ENCODE results near the gene TTLL5. TPM values are rescaled to one million over a fixed set of nuclear protein-coding genes. Genes with fewer than 3 reads are reported as not detected.

The TTLL5 gene
- total and polyA plus RNA-seq, 9 of the 15 experiments (the other 6 are each of a cell fraction or from before 2014, with no cell fraction given), result 4.1 to 18.9 (median 12.6) TPM

GRCh38 chr14:75647640-75648039 is 13.4 kb upstream of the TTLL5 start (continued):
- TF ChIP-seq ZBTB34 (CRISPR knock-in tag; IDR thresholded peaks at IDR 0.05) (no peak), CXXC5 (CRISPR knock-in tag; IDR thresholded peaks at IDR 0.05) (no peak), GATA2 (CRISPR knock-in tag; IDR thresholded peaks at IDR 0.05) (no peak), HOMEZ (CRISPR knock-in tag; IDR thresholded peaks at IDR 0.05) (no peak), THAP12 (CRISPR knock-in tag; IDR thresholded peaks at IDR 0.05) (no peak), TBL1XR1 (IDR thresholded peaks at IDR 0.05; ENCODE audit: low read length in 2 of 2) (no peak)
